H1 (cell line): ENCODE data around the gene HSPBAP1. TPM values are rescaled to one million over a fixed set of nuclear protein-coding genes. Genes with fewer than 3 reads are reported as not detected.

Experiments
- ATF3 ChIP-seq: IDR thresholded peaks from 2 replicates; pipeline ENCODE4 v1.6.1; 2011; ENCODE audit warnings: low read depth, mild to moderate bottlenecking, low read length; ENCODE audit not compliant: insufficient read depth
- polyA plus RNA-seq, 7 experiments: library from polyadenylated mRNA; depleted of rRNA in 3 of 7; stranded (reverse) in 5 of 7; unstranded in 2 of 7; fragments of >200 nt in 5 of 7; fragments of 200-250 nt in 2 of 7; gene quantifications; 1 replicate in 5 of 7; 2 replicates in 1 of 7; 4 replicates in 1 of 7; pipeline versions ENCODE4 v1.2.1 to v1.2.3, GENCODE V29; 2011 to 2013; ENCODE audit warnings: missing spikeins in 2 of 7, mixed read lengths in 2 of 7
- total RNA-seq: library from RNA; stranded (reverse); fragmentation: NEBNext Ultra II Directional; extraction: Animal tissue kit (Norgen Biotek cat#: 25700); gene quantifications from 2 replicates; pipeline ENCODE4 v1.2.1, GENCODE V29; 2021

Gene HSPBAP1
- total and polyA plus RNA-seq, 2 of the 8 experiments (the other 6 are each of a cell fraction or from before 2014, with no cell fraction given), result 7.5 to 8.3 TPM

DNA sequence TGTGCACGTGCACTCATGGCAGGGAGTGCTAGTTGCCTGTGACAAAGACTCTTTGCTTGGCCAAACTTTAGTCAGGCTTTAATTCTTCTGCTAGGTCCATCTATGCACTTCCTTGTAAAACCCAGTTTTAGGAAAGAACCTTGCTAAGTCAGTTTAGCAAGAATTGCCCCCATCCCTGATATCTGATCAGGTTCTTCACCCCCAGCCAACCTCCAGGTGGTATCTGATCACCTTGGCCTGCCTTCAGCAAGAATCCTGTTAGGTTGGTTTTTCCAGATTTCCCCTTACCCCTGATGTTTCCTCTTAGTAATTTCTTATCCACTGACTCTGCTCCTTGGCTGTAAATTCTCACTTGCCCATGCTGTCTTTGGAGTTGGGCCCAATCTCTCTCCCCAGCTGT, 8.4 kb downstream of the HSPBAP1 start (continued):
- no peak for TF ChIP-seq ATF3
